GM12878 (cell line): Measurements from ENCODE around the gene RAPGEF6.

ENCODE experiments used
- CTCF ChIP-seq, 3 experiments: IDR thresholded peaks in 2 of 3; conservative IDR thresholded peaks in 1 of 3; 2 replicates each; pipeline ENCODE4 v1.5.1; 2011; ENCODE audit warnings: low read depth in 3 of 3, low read length in 3 of 3, mild to moderate bottlenecking in 3 of 3, control low read depth in 2 of 3, moderate library complexity in 2 of 3, inconsistent platforms in 1 of 3, mixed read lengths in 1 of 3; ENCODE audit not compliant: control insufficient read depth in 2 of 3, insufficient read depth in 1 of 3; ENCODE audit errors: extremely low read depth in 1 of 3
- EZH2 ChIP-seq: IDR thresholded peaks from 2 replicates; pipeline ENCODE4 v1.6.1; 2012; ENCODE audit warnings: low read depth, mild to moderate bottlenecking, control low read depth, inconsistent platforms, low read length, borderline replicate concordance; ENCODE audit not compliant: control insufficient read depth
- IKZF1 ChIP-seq: fragments of 450-650 bp; conservative IDR thresholded peaks from 2 replicates; pipeline ENCODE4 v1.6.1; 2017; ENCODE audit warnings: antibody characterized with exemption, mild to moderate bottlenecking
- NFYB ChIP-seq: IDR thresholded peaks from 2 replicates; pipeline ENCODE4 v1.6.1; 2011; ENCODE audit warnings: low read depth, mild to moderate bottlenecking, low read length, improper control_type of control experiment, moderate library complexity; ENCODE audit not compliant: insufficient read depth
- POLR2A ChIP-seq: IDR thresholded peaks from 2 replicates; pipeline ENCODE4 v1.6.1; 2011; ENCODE audit warnings: low read depth, mild to moderate bottlenecking, low read length
- RB1 ChIP-seq: fragments of 450-650 bp; formaldehyde crosslinking; IDR thresholded peaks from 2 replicates; pipeline ENCODE4 v1.6.1; 2017; ENCODE audit warnings: mild to moderate bottlenecking, borderline replicate concordance
- REST ChIP-seq: IDR thresholded peaks from 2 replicates; pipeline ENCODE4 v1.6.1; 2012; ENCODE audit warnings: mild to moderate bottlenecking, low read depth, low read length
- RFX5 ChIP-seq: IDR thresholded peaks from 2 replicates; pipeline ENCODE4 v1.6.1; 2011; ENCODE audit warnings: low read depth, low read length, improper control_type of control experiment
- SMC3 ChIP-seq: IDR thresholded peaks from 2 replicates; pipeline ENCODE4 v1.6.1; 2011; ENCODE audit warnings: low read length, improper control_type of control experiment, borderline replicate concordance
- TAF1 ChIP-seq: IDR thresholded peaks from 2 replicates; pipeline ENCODE4 v1.6.1; 2011; ENCODE audit warnings: mild to moderate bottlenecking, low read depth, low read length, borderline replicate concordance
- ZNF24 ChIP-seq: fragments of 450-650 bp; IDR thresholded peaks from 2 replicates; pipeline ENCODE4 v1.6.1; 2017; ENCODE audit warnings: antibody characterized with exemption, mild to moderate bottlenecking
- ZZZ3 ChIP-seq: IDR thresholded peaks from 2 replicates; pipeline ENCODE4 v1.6.1; 2011; ENCODE audit warnings: low read depth; ENCODE audit not compliant: control insufficient read depth, insufficient read length

- TF ChIP-seq ZNF24 (no peak), RB1 (0 out of 2 replicates have a peak, but pooled peaks have one; percentile 25), RFX5 (no peak), CTCF (IDR thresholded peaks at IDR 0.05 in 2 of 3, conservative IDR thresholded peaks at IDR 0.05 in 1 of 3; ENCODE audit: control insufficient read depth in 2 of 3, extremely low read depth in 1 of 3, insufficient read depth in 1 of 3, low read depth in 3 of 3, low read length in 3 of 3) (peak; percentile 83 to 85 (median 83)), REST (no peak), EZH2 (no peak), POLR2A (no peak), ZZZ3 (no peak), SMC3 (peak; percentile 85), IKZF1 (no peak), TAF1 (no peak), NFYB (no peak)
These were observed 45.3 kb downstream of the RAPGEF6 start for GRCh38 chr5:131589510-131590348.
